Heart right ventricle (tissue), 16 donors: ENCODE data around the gene SERTAD4. TPM values are rescaled to one million over a fixed set of nuclear protein-coding genes. Genes with fewer than 3 reads are reported as not detected.

ENCODE experiments used
- ATAC-seq, 8 donors: fragments of 200-7000 bp; cut with Tn5 transposase; one replicate each; pipeline ENCODE4 v1.9.1; 2020; ENCODE audit warnings: mild to moderate bottlenecking in 8 of 8, moderate library complexity in 8 of 8, moderate number of reproducible peaks in 1 of 8
- DNase-seq, 2 donors: peaks; one replicate each; pipeline ENCODE4 v3.0.0-alpha.2; 2020
- H3K27ac ChIP-seq, 10 donors: fragments of 200-600 bp; sonication (generic) in 2 of 10; one replicate each; pipeline versions ENCODE4 v1.5.0 to v1.8.0; 2020 to 2022; ENCODE audit warnings: mild to moderate bottlenecking in 3 of 10
- H3K27me3 ChIP-seq, 7 donors: fragments of 200-600 bp; one replicate each; pipeline ENCODE4 v1.8.0; 2021 to 2022; ENCODE audit warnings: mild to moderate bottlenecking in 2 of 7
- H3K36me3 ChIP-seq, 9 donors: fragments of 200-600 bp; sonication (generic) in 1 of 9; one replicate each; pipeline versions ENCODE4 v1.5.0 to v1.8.0; 2020 to 2022; ENCODE audit warnings: mild to moderate bottlenecking in 2 of 9
- H3K4me1 ChIP-seq, 9 donors: fragments of 200-600 bp; sonication (generic) in 1 of 9; one replicate each; pipeline versions ENCODE4 v1.5.0 to v1.8.0; 2020 to 2022; ENCODE audit warnings: mild to moderate bottlenecking in 4 of 9
- H3K4me3 ChIP-seq, 10 donors: fragments of 200-600 bp; sonication (generic) in 2 of 10; one replicate each; pipeline versions ENCODE4 v1.5.0 to v1.8.0; 2020 to 2022; ENCODE audit warnings: mild to moderate bottlenecking in 7 of 10, moderate library complexity in 2 of 10
- H3K9me3 ChIP-seq, 11 donors: fragments of 200-600 bp in 10 of 11; sonication (generic) in 2 of 11; one replicate each; pipeline versions ENCODE4 v1.5.0 to v1.8.0; 2013 to 2022; ENCODE audit warnings: mild to moderate bottlenecking in 2 of 11, control low read depth in 1 of 11, moderate library complexity in 1 of 11
- WGBS, 2 donors: extraction: QIAGEN DNeasy Blood & Tissue Kit; methylation state at CpG; one replicate each; pipeline ENCODE4 v1.1.7; 2013; ENCODE audit warnings: inconsistent platforms in 1 of 2; 5-methylcytosine and 5-hydroxymethylcytosine counted together
- intact Hi-C, 10 donors: fragments of 100-400 bp; cut with DNase I; formaldehyde crosslinking; loops; one replicate each; pipeline versions ENCODE4 v1.11.1 to v1.14.2; 2022
- polyA plus RNA-seq, 2 donors: library from polyadenylated mRNA; stranded (reverse); fragments of 200-250 nt; gene quantifications; one replicate each; pipeline ENCODE4 v1.2.3, GENCODE V29; 2013
- total RNA-seq, 10 donors: library from RNA; stranded (reverse); fragmentation: NEBNext Ultra II Directional in 3 of 10; extraction: Animal tissue kit (Norgen Biotek cat#: 25700) in 3 of 10; gene quantifications; one replicate each; pipeline versions ENCODE4 v1.2.1 to v1.2.4, GENCODE V29; 2021 to 2023
- TF ChIP-seq, protein P1 (sequence below), 9 donors: fragments of 200-600 bp; sonication (generic) in 2 of 9; IDR thresholded peaks; one replicate each; pipeline versions ENCODE4 v1.5.0 to v1.8.0; 2021 to 2022; ENCODE audit warnings: antibody characterized with exemption in 9 of 9, mild to moderate bottlenecking in 5 of 9, moderate library complexity in 1 of 9
- donor health status: Arrhythmogenic right ventricular cardiomyopathy.
- donor health status: ischemic (EF 13 %, LVEDD 7.1; RV severe dilation, severe dysfunction).
- donor health status: healthy with polysubstance abuse.
- donor health status: DM: no; HTN: yes; CAD: no.
- donor health status: DM: no; HTN: no; CAD: no.
- donor health status: ischemic (EF 25% LVEDD 6.9; RV normal size, moderate dysfunction).
- donor health status: ischemic (EF 25% LVEDD 5.7; RV mildly dilated, moderate dysfunction).
- donor health status: healthy.
- donor health status: DM: yes; HTN: yes; CAD: no.
- donor health status: Ischemic cardiomyopathy.
- donor health status: ischemic (EF 35%, LVEDD 5.7; RV mildly dilated, moderate dysfunction).
- donor health status: nonischemic (EF 11% LVEDD 7.7; RV severe dilation, severe dysfunction).
- donor health status: DM: yes; HTN: yes; CAD: no.
- donor health status: PGD.
- donor health status: ischemic (EF 29% LVEDD 5.4; RV normal size, mild dysfunction).
- donor health status: nonischemic (EF 23%, LVEDD 6.1; RV moderate dilation, normal function).

The SERTAD4 gene
- total and polyA plus RNA-seq, 12 donors: 1.5 to 5.4 (median 2.4) TPM

GRCh38 chr1:210218047-210218446, 14.5 kb upstream of the SERTAD4 start:
- no peaks in the 10 kb centered on the region for H3K36me3 ChIP-seq
- 81 to 83% methylated on average over 4 of the region's 4 CpGs for WGBS, 2 donors
- H3K27ac ChIP-seq: no peak overlapping the region
- intact Hi-C loops: no loop called here
- no peaks in the 10 kb centered on the region for H3K9me3 ChIP-seq
- H3K27me3 ChIP-seq: peaks cover 0 to 6% (median 0%) of the 10 kb centered on the region in 7 donors
- ATAC-seq (no peak), DNase-seq (no peak)
- H3K4me1 ChIP-seq: peaks cover 0 to 9% (median 0%) of the 10 kb centered on the region in 9 donors
- TF ChIP-seq, protein P1, sequence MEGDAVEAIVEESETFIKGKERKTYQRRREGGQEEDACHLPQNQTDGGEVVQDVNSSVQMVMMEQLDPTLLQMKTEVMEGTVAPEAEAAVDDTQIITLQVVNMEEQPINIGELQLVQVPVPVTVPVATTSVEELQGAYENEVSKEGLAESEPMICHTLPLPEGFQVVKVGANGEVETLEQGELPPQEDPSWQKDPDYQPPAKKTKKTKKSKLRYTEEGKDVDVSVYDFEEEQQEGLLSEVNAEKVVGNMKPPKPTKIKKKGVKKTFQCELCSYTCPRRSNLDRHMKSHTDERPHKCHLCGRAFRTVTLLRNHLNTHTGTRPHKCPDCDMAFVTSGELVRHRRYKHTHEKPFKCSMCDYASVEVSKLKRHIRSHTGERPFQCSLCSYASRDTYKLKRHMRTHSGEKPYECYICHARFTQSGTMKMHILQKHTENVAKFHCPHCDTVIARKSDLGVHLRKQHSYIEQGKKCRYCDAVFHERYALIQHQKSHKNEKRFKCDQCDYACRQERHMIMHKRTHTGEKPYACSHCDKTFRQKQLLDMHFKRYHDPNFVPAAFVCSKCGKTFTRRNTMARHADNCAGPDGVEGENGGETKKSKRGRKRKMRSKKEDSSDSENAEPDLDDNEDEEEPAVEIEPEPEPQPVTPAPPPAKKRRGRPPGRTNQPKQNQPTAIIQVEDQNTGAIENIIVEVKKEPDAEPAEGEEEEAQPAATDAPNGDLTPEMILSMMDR (IDR thresholded peaks at IDR 0.05): no peak
- H3K4me3 ChIP-seq: no peak overlapping the region

DNA sequence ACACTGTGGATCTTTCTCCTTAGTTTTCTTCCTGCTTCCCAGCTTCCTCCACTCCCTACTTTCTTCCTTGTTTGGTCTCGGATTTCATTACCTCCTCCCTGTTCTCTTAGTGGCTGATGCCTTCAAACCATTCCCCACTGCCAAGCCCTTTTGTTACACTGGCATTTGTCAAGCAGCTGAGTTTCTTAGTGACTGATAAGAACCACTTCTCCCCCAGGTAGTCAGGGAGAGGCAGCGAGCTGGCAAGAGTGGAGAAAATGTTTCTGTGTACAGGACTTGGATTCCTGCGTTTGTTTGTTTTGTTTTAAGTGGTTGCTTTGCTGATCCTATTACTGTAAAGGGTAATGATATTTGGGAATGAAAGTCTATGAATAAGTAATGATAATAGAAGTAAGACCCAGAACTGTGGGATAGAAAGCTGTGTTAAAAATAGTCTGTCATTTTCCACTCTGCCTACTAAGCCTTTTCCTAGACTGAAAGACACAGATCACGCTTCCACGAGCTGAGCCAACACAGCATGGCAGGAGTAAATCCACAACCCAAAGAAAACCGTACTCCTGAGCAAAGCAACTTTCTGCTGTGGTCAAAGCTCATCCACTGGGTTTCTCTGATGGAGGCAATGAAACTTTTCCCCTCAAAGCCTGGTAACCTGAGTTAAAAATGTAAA, 10.1 kb upstream of the SERTAD4 start:
- TF ChIP-seq, protein P1 (IDR thresholded peaks at IDR 0.05): no peak
- ATAC-seq (peak in 3 of 8 donors; percentile 19 to 91 (median 50)), DNase-seq (no peak)
- no peaks in the 10 kb centered on the region for H3K36me3 ChIP-seq
- H3K27ac ChIP-seq: peak overlapping the region in 2 of 10 donors; percentile 9
- peaks cover 0 to 11% (median 0%) of the 10 kb centered on the region in 9 donors for H3K4me1 ChIP-seq
- no peaks in the 10 kb centered on the region for H3K9me3 ChIP-seq
- intact Hi-C loops: no loop called here
- H3K27me3 ChIP-seq: peaks cover 0 to 3% (median 0%) of the 10 kb centered on the region in 7 donors
- 24 to 32% methylated on average over 6 of the region's 6 CpGs for WGBS, 2 donors
- H3K4me3 ChIP-seq: peak overlapping the region in 1 of 10 donors; percentile 15

DNA sequence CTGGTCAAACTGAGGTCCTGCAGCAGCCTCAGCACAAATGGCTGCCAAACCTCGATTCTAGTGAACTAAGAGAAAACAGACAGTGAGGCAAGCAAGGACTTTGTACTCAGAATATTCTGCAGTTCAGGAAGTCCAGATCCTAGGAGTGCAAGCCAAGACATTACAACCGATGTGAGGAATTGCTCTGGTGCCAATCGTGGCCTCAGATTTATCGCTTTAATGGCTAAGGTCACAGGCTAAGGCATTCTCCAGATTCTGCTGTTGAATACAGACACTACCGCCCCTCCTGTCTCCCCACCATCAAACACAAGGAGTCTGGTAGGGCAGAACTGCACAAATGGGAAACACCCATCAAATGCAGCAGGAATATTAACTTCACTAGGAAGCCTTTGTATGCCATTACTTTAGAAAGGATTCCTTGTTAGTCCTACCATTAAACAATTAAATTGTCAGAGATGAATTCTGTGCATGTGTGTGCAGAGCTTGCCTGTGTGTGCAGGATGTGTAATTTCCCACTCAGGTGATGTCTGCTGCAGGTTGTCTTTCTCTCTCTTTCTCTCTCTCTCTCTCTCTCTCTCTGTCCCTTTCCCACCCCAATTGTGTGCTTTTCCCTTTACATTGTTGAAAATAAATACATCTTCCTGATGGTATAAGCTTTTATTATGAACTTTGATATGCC, 9.2 kb upstream of the SERTAD4 start:
- ATAC-seq (peak in 1 of 8 donors; percentile 6), DNase-seq (no peak)
- intact Hi-C loops: no loop called here

GRCh38 chr1:210228158-210228557, 4.4 kb upstream of the SERTAD4 start:
- no peak overlapping the region for H3K4me3 ChIP-seq
- peaks cover 0 to 11% (median 7%) of the 10 kb centered on the region in 9 donors for H3K4me1 ChIP-seq
- TF ChIP-seq, protein P1 (IDR thresholded peaks at IDR 0.05): no peak
- no peak overlapping the region for H3K27ac ChIP-seq
- ATAC-seq: no peak
- intact Hi-C loops: no loop called here
- H3K36me3 ChIP-seq: no peaks in the 10 kb centered on the region
- no peaks in the 10 kb centered on the region for H3K9me3 ChIP-seq
- peaks cover 0 to 40% (median 5%) of the 10 kb centered on the region in 7 donors for H3K27me3 ChIP-seq
- DNase-seq: no peak
- 72 to 81% methylated on average over 1 of the region's 1 CpG for WGBS, 2 donors

More for the DNA sequence above, 9.2 kb upstream of the SERTAD4 start:
- TF ChIP-seq, protein P1 (IDR thresholded peaks at IDR 0.05): no peak
- Histone ChIP-seq H3K27me3 (peaks cover 0 to 3% (median 0%) of the 10 kb centered on the region in 7 donors), H3K36me3 (no peaks in the 10 kb centered on the region), H3K27ac (no peak overlapping the region), H3K9me3 (no peaks in the 10 kb centered on the region), H3K4me3 (no peak overlapping the region), H3K4me1 (peaks cover 0 to 11% (median 0%) of the 10 kb centered on the region in 9 donors)
- WGBS, 2 donors: 44 to 57% methylated on average over 5 of the region's 5 CpGs
